B cell (primary cell): Measurements from ENCODE around the gene CELA1. TPM values are rescaled to one million over a fixed set of nuclear protein-coding genes. Genes with fewer than 3 reads are reported as not detected.

Source experiments
- ATAC-seq: fragments of 200-7000 bp; cut with Tn5 transposase; one replicate; pipeline ENCODE4 v1.10.0; 2021; ENCODE audit warnings: low read depth, mild to moderate bottlenecking, moderate number of reproducible peaks, moderate library complexity
- CTCF ChIA-PET: fragments of 350-600 bp; sonication (Branson Sonifier 250); formaldehyde crosslinking; loops from one replicate; lab custom pipeline; 2021; ENCODE audit warnings: antibody characterized with exemption, inconsistent platforms; lab: Charles Lee
- POLR2A ChIA-PET: fragments of 350-600 bp; sonication (Branson Sonifier 250); formaldehyde crosslinking; loops from one replicate; lab custom pipeline; 2021; ENCODE audit warnings: antibody characterized with exemption; lab: Charles Lee
- DNase-seq: peaks from one replicate; pipeline ENCODE4 v3.0.0; 2013
- H2AFZ ChIP-seq: 2 replicates; pipeline ENCODE4 v1.6.1; 2012; ENCODE audit warnings: mild to moderate bottlenecking, low read depth, low read length; ENCODE audit not compliant: insufficient read depth, poor library complexity, severe bottlenecking
- H3K27ac ChIP-seq, 2 donors: 1 replicate in 1 of 2; 2 replicates in 1 of 2; pipeline ENCODE4 v1.5.1; 2012 to 2013; ENCODE audit warnings: low read length in 2 of 2, mild to moderate bottlenecking in 2 of 2, moderate library complexity in 1 of 2
- H3K27me3 ChIP-seq, 4 experiments: fragments of 200-600 bp in 1 of 4; sonication (generic) in 1 of 4; replicated peaks in 1 of 4; 1 replicate in 2 of 4; 2 replicates in 2 of 4; pipeline versions ENCODE4 v1.6.1 to v1.7.0; 2013 to 2016; ENCODE audit warnings: low read length in 3 of 4, mild to moderate bottlenecking in 2 of 4, mixed read lengths in 1 of 4, moderate library complexity in 1 of 4; ENCODE audit not compliant: insufficient read depth in 4 of 4, control insufficient read depth in 3 of 4; ENCODE audit errors: control extremely low read depth in 1 of 4
- H3K36me3 ChIP-seq, 2 experiments: replicated peaks in 1 of 2; 1 replicate in 1 of 2; 2 replicates in 1 of 2; pipeline versions ENCODE4 v1.6.1 to v1.7.1; 2013; ENCODE audit warnings: low read length in 1 of 2; ENCODE audit not compliant: insufficient read depth in 2 of 2, control insufficient read depth in 1 of 2; ENCODE audit errors: control extremely low read depth in 1 of 2, extremely low read depth in 1 of 2
- H3K4me1 ChIP-seq, 2 donors: fragments of 200-600 bp in 1 of 2; sonication (generic) in 1 of 2; 1 replicate in 1 of 2; 2 replicates in 1 of 2; pipeline versions ENCODE4 v1.5.1 to v1.6.1; 2013 to 2017; ENCODE audit warnings: low read length in 2 of 2; ENCODE audit not compliant: control insufficient read depth in 2 of 2, insufficient read depth in 2 of 2
- H3K4me2 ChIP-seq: replicated peaks from 2 replicates; pipeline ENCODE3; 2012; ENCODE audit warnings: mild to moderate bottlenecking, low read depth, low read length; ENCODE audit not compliant: poor library complexity, severe bottlenecking
- H3K4me3 ChIP-seq, 5 experiments: fragments of 200-600 bp in 1 of 5; sonication (generic) in 1 of 5; 1 replicate in 3 of 5; 2 replicates in 2 of 5; pipeline versions ENCODE4 v1.5.1 to v1.7.0; 2011 to 2016; ENCODE audit warnings: low read length in 4 of 5, mild to moderate bottlenecking in 4 of 5, low read depth in 2 of 5, control low read depth in 1 of 5, moderate library complexity in 1 of 5; ENCODE audit not compliant: insufficient read depth in 1 of 5; ENCODE audit errors: control extremely low read depth in 1 of 5, extremely low read depth in 1 of 5
- H3K79me2 ChIP-seq: fragments of 200-600 bp; sonication (generic); one replicate; pipeline ENCODE4 v1.6.0; 2016; ENCODE audit warnings: low read length; ENCODE audit not compliant: control insufficient read depth, insufficient read depth
- H3K9ac ChIP-seq: fragments of 200-600 bp; sonication (generic); 2 replicates; pipeline ENCODE4 v1.6.1; 2017; ENCODE audit warnings: mild to moderate bottlenecking, low read length, moderate library complexity
- H3K9me3 ChIP-seq, 3 donors: one replicate each; pipeline versions ENCODE4 v1.6.1 to v1.7.1; 2013; ENCODE audit warnings: low read length in 2 of 3; ENCODE audit not compliant: control insufficient read depth in 2 of 3, insufficient read depth in 1 of 3; ENCODE audit errors: control extremely low read depth in 1 of 3
- H4K20me1 ChIP-seq: 2 replicates; pipeline ENCODE4 v1.6.0; 2012; ENCODE audit warnings: mild to moderate bottlenecking, low read length; ENCODE audit not compliant: insufficient read depth, control insufficient read depth, poor library complexity, severe bottlenecking
- H3K27ac Mint-ChIP-seq: one replicate; pipeline ENCODE4 v1.8.0; 2021; ENCODE audit warnings: mixed read lengths
- H3K27me3 Mint-ChIP-seq: one replicate; pipeline ENCODE4 v1.8.0; 2021; ENCODE audit warnings: mixed read lengths
- H3K4me1 Mint-ChIP-seq: one replicate; pipeline ENCODE4 v1.8.0; 2021; ENCODE audit warnings: mixed read lengths
- H3K4me3 Mint-ChIP-seq: one replicate; pipeline ENCODE4 v1.8.0; 2021; ENCODE audit warnings: mixed read lengths
- H3K9me3 Mint-ChIP-seq: one replicate; pipeline ENCODE4 v1.8.0; 2022; ENCODE audit warnings: mixed read lengths; ENCODE audit not compliant: insufficient read depth
- EZH2 ChIP-seq: IDR thresholded peaks from 2 replicates; pipeline ENCODE4 v1.6.1; 2012; ENCODE audit warnings: borderline replicate concordance, low read depth, mild to moderate bottlenecking, moderate library complexity, low read length; ENCODE audit not compliant: insufficient read depth, poor library complexity, severe bottlenecking
- WGBS: methylation state at CpG from one replicate; pipeline ENCODE4 v1.1.5; 2013; ENCODE audit warnings: missing lambda C conversion rate; ENCODE audit not compliant: insufficient coverage; 5-methylcytosine and 5-hydroxymethylcytosine counted together
- intact Hi-C: fragments of 100-400 bp; cut with micrococcal nuclease; formaldehyde crosslinking; loops from one replicate; pipeline ENCODE4 v1.10.0; 2022
- polyA minus RNA-seq: library from RNA; depleted of rRNA, polyadenylated mRNA; stranded (reverse); fragments of >200 nt; gene quantifications from 2 replicates; pipeline ENCODE4 v1.2.3, GENCODE V29; 2012
- polyA plus RNA-seq: library from polyadenylated mRNA; depleted of rRNA; stranded (reverse); fragments of >200 nt; gene quantifications from 2 replicates; pipeline ENCODE4 v1.2.3, GENCODE V29; 2012
- total RNA-seq, 2 donors: library from RNA; stranded (reverse); fragments of 120-200 nt in 1 of 2; gene quantifications; 1 replicate in 1 of 2; 2 replicates in 1 of 2; pipeline versions ENCODE4 v1.2.3 to v1.2.4, GENCODE V29; 2013 to 2022
- TF ChIP-seq, protein P1 (sequence below): fragments of 200-600 bp; IDR thresholded peaks from one replicate; pipeline ENCODE4 v1.8.0; 2022; ENCODE audit warnings: antibody characterized with exemption, mild to moderate bottlenecking

Gene CELA1
- total RNA-seq: not detected in 2 replicates
- total RNA-seq (2013): not detected
- polyA plus RNA-seq: not detected in 2 replicates
- polyA minus RNA-seq: not detected in 2 replicates

DNA sequence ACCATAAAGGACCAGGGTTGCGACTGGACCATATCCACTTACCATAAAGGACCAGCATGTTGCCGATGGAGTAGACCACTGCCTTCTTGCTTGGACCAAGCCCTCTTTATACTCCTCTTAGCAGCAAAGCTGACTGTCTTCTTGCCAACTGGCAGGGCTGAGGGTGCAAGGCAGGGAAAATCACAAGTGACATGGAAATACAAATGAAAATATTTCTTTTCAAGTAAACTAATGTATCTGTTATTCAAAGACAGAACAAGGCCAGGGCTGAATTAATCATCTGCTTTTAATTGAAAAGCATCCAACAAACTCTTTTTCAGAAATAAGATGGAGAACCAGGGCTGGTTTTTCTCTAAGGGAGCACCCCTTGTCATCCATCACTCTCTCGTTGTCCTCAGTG lies at the start of gene CELA1:
CELA1 (minus strand) TSS at position 99 of the 400 bp plus-strand sequence; CDS start at position 58, 41 bp downstream.
- WGBS: 100% methylated on average over 1 of the region's 3 CpGs

More for the DNA sequence above, at the start of gene CELA1:
- no peak within 1 kb of the TSS for H3K4me3 ChIP-seq
- peaks cover 36% of the 10 kb centered on the region for H3K4me1 Mint-ChIP-seq
- no peaks in the 10 kb centered on the region for H3K79me2 ChIP-seq
- H3K36me3 ChIP-seq: no peaks in the 10 kb centered on the region
- no peak within 1 kb of the TSS for H3K27ac ChIP-seq
- H4K20me1 ChIP-seq: no peaks in the 10 kb centered on the region
- no peaks in the 10 kb centered on the region for H3K27me3 Mint-ChIP-seq
- H3K4me2 ChIP-seq: no peak within 1 kb of the TSS
- H3K4me1 ChIP-seq: peaks cover 34 to 38% of the 10 kb centered on the region in 2 donors
- ATAC-seq (no peak), DNase-seq (no peak)
- H3K27me3 ChIP-seq: no peaks in the 10 kb centered on the region
- H3K27ac Mint-ChIP-seq: no peak within 1 kb of the TSS
- ChIA-PET CTCF (no interaction called here), POLR2A (no interaction called here)
- intact Hi-C loops: no loop called here
- no peak within 1 kb of the TSS for H3K9ac ChIP-seq
- no peaks in the 10 kb centered on the region for H3K9me3 Mint-ChIP-seq
- no peak within 1 kb of the TSS for H3K4me3 Mint-ChIP-seq
- H3K9me3 ChIP-seq: no peaks in the 10 kb centered on the region
- H2AFZ ChIP-seq: no peak within 1 kb of the TSS
- TF ChIP-seq, protein P1, sequence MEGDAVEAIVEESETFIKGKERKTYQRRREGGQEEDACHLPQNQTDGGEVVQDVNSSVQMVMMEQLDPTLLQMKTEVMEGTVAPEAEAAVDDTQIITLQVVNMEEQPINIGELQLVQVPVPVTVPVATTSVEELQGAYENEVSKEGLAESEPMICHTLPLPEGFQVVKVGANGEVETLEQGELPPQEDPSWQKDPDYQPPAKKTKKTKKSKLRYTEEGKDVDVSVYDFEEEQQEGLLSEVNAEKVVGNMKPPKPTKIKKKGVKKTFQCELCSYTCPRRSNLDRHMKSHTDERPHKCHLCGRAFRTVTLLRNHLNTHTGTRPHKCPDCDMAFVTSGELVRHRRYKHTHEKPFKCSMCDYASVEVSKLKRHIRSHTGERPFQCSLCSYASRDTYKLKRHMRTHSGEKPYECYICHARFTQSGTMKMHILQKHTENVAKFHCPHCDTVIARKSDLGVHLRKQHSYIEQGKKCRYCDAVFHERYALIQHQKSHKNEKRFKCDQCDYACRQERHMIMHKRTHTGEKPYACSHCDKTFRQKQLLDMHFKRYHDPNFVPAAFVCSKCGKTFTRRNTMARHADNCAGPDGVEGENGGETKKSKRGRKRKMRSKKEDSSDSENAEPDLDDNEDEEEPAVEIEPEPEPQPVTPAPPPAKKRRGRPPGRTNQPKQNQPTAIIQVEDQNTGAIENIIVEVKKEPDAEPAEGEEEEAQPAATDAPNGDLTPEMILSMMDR: no peak
- TF ChIP-seq EZH2: no peak
